LNCaP clone FGC (cell line): ENCODE measurements around the gene ANK2.

ENCODE experiments used
- DNase-seq: peaks from one replicate; pipeline ENCODE4 v3.0.0-alpha.2; 2011; ENCODE audit warnings: low read depth
- H3K4me3 ChIP-seq: 2 replicates; pipeline ENCODE4 v1.5.1; 2011; ENCODE audit warnings: mild to moderate bottlenecking, low read depth, low read length, control low read depth
- CTCF ChIP-seq: IDR thresholded peaks from 2 replicates; pipeline ENCODE4 v1.5.1; 2012; ENCODE audit warnings: mild to moderate bottlenecking; ENCODE audit not compliant: control insufficient read depth, insufficient read depth; ENCODE audit errors: extremely low read depth

Gene ANK2

GRCh38 chr4:113148925-113149324, 99.5 kb downstream of the ANK2 start:
- H3K4me3 ChIP-seq = no peak overlapping the region
- TF ChIP-seq CTCF = no peak
- DNase-seq = peak; percentile 14

GRCh38 chr4:113153529-113154101, 104.2 kb downstream of the ANK2 start:
- H3K4me3 ChIP-seq = no peak overlapping the region
- TF ChIP-seq CTCF = no peak
- DNase-seq = no peak

GRCh38 chr4:113154281-113154680, 104.8 kb downstream of the ANK2 start:
- no peak for DNase-seq
- TF ChIP-seq CTCF = no peak
- no peak overlapping the region for H3K4me3 ChIP-seq

- no peak overlapping the region for H3K4me3 ChIP-seq
- TF ChIP-seq CTCF = no peak
- no peak for DNase-seq
Measured at GRCh38 chr4:113157086-113157857, 107.8 kb downstream of the ANK2 start.

GRCh38 chr4:113159942-113160545, 110.6 kb downstream of the ANK2 start:
- TF ChIP-seq CTCF = no peak
- DNase-seq = no peak
- no peak overlapping the region for H3K4me3 ChIP-seq

GRCh38 chr4:113160548-113160947, 111.1 kb downstream of the ANK2 start:
- H3K4me3 ChIP-seq = no peak overlapping the region
- TF ChIP-seq CTCF = no peak
- no peak for DNase-seq
